K562 (cell line): ENCODE results near the gene CNOT9. TPM values are rescaled to one million over a fixed set of nuclear protein-coding genes. Genes with fewer than 3 reads are reported as not detected.

Experiments
- ATAC-seq: fragments of 200-7000 bp; cut with Tn5 transposase; 3 replicates; pipeline ENCODE4 v1.9.1; 2020; ENCODE audit warnings: moderate library complexity
- BruUV-seq: library from RNA; stranded (reverse); fragments of 400-500 nt; replicated peaks from 2 replicates; lab custom pipeline; 2021; lab: Mats Ljungman, UMichigan
- CTCF ChIA-PET: fragments of 300-600 bp; formaldehyde crosslinking; extraction: SDS; loops from one replicate; lab custom pipeline; 2021; ENCODE audit warnings: low intra/inter-chr PET ratio; lab: Yijun Ruan, JAX
- POLR2A ChIA-PET: fragments of 300-600, 350-650 bp; sonication (Branson Sonifier 250); formaldehyde crosslinking; extraction: SDS; loops from one replicate; lab custom pipeline; 2021; ENCODE audit warnings: antibody characterized with exemption, inconsistent platforms; lab: Yijun Ruan, JAX
- DNase-seq, 4 experiments: peaks; one replicate each; pipeline versions ENCODE4 v3.0.0 to v3.0.0-alpha.2; 2011 to 2018; ENCODE audit warnings: low spot score in 3 of 4, mixed read lengths in 3 of 4; ENCODE audit errors: extremely low read depth in 1 of 4
- FAIRE-seq: peaks from 2 replicates; lab custom pipeline; 2011; peaks lifted over from hg19 to GRCh38; lab: Jason Lieb, UNC
- H2AFZ ChIP-seq: 2 replicates; pipeline ENCODE4 v1.6.0; 2011; ENCODE audit warnings: low read depth, low read length, control low read depth, inconsistent platforms
- H3K27ac ChIP-seq: fragments of 200-600 bp; 3 replicates; pipeline ENCODE4 v1.8.0; 2011; ENCODE audit warnings: low read depth, mild to moderate bottlenecking, control low read depth, inconsistent platforms, low read length, moderate library complexity, mixed read lengths; ENCODE audit errors: extremely low read depth
- H3K27me3 ChIP-seq, 2 experiments: fragments of 300-600 bp in 1 of 2; 2 replicates in 1 of 2; 3 replicates in 1 of 2; pipeline versions ENCODE4 v1.6.0 to v1.8.0; 2011; ENCODE audit warnings: inconsistent platforms in 2 of 2, low read length in 2 of 2, mild to moderate bottlenecking in 1 of 2, mixed read lengths in 1 of 2, moderate library complexity in 1 of 2; ENCODE audit not compliant: control insufficient read depth in 2 of 2, insufficient read depth in 2 of 2
- H3K36me3 ChIP-seq: fragments of 300-600 bp; 3 replicates; pipeline ENCODE4 v1.8.0; 2011; ENCODE audit warnings: mild to moderate bottlenecking, low read length, inconsistent platforms; ENCODE audit not compliant: control insufficient read depth, insufficient read depth
- H3K4me1 ChIP-seq, 2 experiments: fragments of 200-600 bp in 1 of 2; replicated peaks in 1 of 2; 2 replicates in 1 of 2; 3 replicates in 1 of 2; pipeline versions ENCODE4 v1.5.1 to v1.8.0; 2011; ENCODE audit warnings: inconsistent platforms in 2 of 2, low read length in 2 of 2, mild to moderate bottlenecking in 1 of 2, mixed read lengths in 1 of 2, moderate library complexity in 1 of 2; ENCODE audit not compliant: control insufficient read depth in 2 of 2, insufficient read depth in 2 of 2
- H3K4me2 ChIP-seq: 2 replicates; pipeline ENCODE4 v1.6.1; 2011; ENCODE audit warnings: low read length, control low read depth, inconsistent platforms, mixed read lengths; ENCODE audit not compliant: insufficient read depth
- H3K4me3 ChIP-seq: fragments of 200-600 bp; sonication (generic), shearing (Covaris generic); 2 replicates; pipeline ENCODE4 v1.5.1; 2016; ENCODE audit warnings: control low read depth, inconsistent platforms
- H3K79me2 ChIP-seq: fragments of 200-600 bp; 3 replicates; pipeline ENCODE4 v1.8.0; 2011; ENCODE audit warnings: low read length, inconsistent platforms; ENCODE audit not compliant: control insufficient read depth, insufficient read depth
- H3K9ac ChIP-seq, 2 experiments: 2 replicates each; pipeline versions ENCODE4 v1.6.0 to v1.6.1; 2011; ENCODE audit warnings: low read depth in 2 of 2, low read length in 2 of 2, control low read depth in 1 of 2, inconsistent platforms in 1 of 2, mild to moderate bottlenecking in 1 of 2, mixed read lengths in 1 of 2; ENCODE audit not compliant: insufficient read depth in 1 of 2
- H3K9me1 ChIP-seq: one replicate; pipeline ENCODE4 v1.6.0; 2011; ENCODE audit warnings: inconsistent platforms, mild to moderate bottlenecking, low read length, moderate library complexity; ENCODE audit not compliant: control insufficient read depth, insufficient read depth
- H3K9me3 ChIP-seq: replicated peaks from 2 replicates; pipeline ENCODE4 v1.5.1; 2011; ENCODE audit warnings: low read depth, low read length, inconsistent platforms; ENCODE audit not compliant: control insufficient read depth, insufficient read depth
- H4K20me1 ChIP-seq: replicated peaks from 2 replicates; pipeline ENCODE4 v1.6.1; 2011; ENCODE audit warnings: low read length, inconsistent platforms, mixed read lengths; ENCODE audit not compliant: control insufficient read depth, insufficient read depth
- CBFA2T3 ChIP-seq: fragments of 450-650 bp; IDR thresholded peaks from 2 replicates; pipeline ENCODE4 v1.6.1; 2017
- CEBPB ChIP-seq: fragments of 450-650 bp; IDR thresholded peaks from 2 replicates; pipeline ENCODE4 v1.6.1; 2016; ENCODE audit warnings: missing genetic modification characterization, missing compliant biosample characterization
- PHTF2 ChIP-seq: fragments of 250-450 bp; sonication (Bioruptor Pico); IDR thresholded peaks from 2 replicates; pipeline ENCODE4 v1.5.0; 2021; ENCODE audit warnings: mild to moderate bottlenecking
- RBM39 ChIP-seq: fragments of 200-400 bp; formaldehyde crosslinking; optimal IDR thresholded peaks from 2 replicates; pipeline ENCODE3; 2018; ENCODE audit warnings: low read depth, low read length
- SMAD4 ChIP-seq: fragments of 250-450 bp; sonication (Bioruptor Pico); conservative IDR thresholded peaks from 2 replicates; pipeline ENCODE4 v1.8.0; 2021; ENCODE audit warnings: inconsistent platforms, mild to moderate bottlenecking, moderate library complexity
- TAL1 ChIP-seq: fragments of 450-650 bp; IDR thresholded peaks from 2 replicates; pipeline ENCODE4 v1.6.1; 2016; ENCODE audit warnings: mild to moderate bottlenecking
- YBX1 ChIP-seq: fragments of 450-650 bp; IDR thresholded peaks from 2 replicates; pipeline ENCODE4 v1.7.1; 2016; ENCODE audit warnings: mild to moderate bottlenecking
- ZBTB8A ChIP-seq: fragments of 450-650 bp; IDR thresholded peaks from 2 replicates; pipeline ENCODE4 v1.6.1; 2018; ENCODE audit warnings: mild to moderate bottlenecking, moderate library complexity; ENCODE audit not compliant: partially characterized antibody
- ZNF445 ChIP-seq: fragments of 250-450 bp; sonication (Bioruptor Pico); IDR thresholded peaks from 2 replicates; pipeline ENCODE4 v1.4.0; 2020; ENCODE audit warnings: low read depth, mild to moderate bottlenecking, moderate library complexity
- ZNF696 ChIP-seq: fragments of 250-450 bp; sonication (Bioruptor Pico); conservative IDR thresholded peaks from 2 replicates; pipeline ENCODE4 v1.4.0; 2020; ENCODE audit warnings: mild to moderate bottlenecking, moderate library complexity
- WGBS: fragments of 100-300 bp; shearing (Covaris generic); methylation state at CpG from one replicate; pipeline ENCODE4 v1.1.6; 2016; ENCODE audit warnings: low coverage, mixed read lengths; ENCODE audit not compliant: insufficient coverage; ENCODE audit errors: missing lambda C conversion rate; 5-methylcytosine and 5-hydroxymethylcytosine counted together
- in situ Hi-C: fragments of 300-500 bp; cut with MboI; formaldehyde crosslinking; loops from 4 replicates; pipeline ENCODE4 v1.15.0; 2018; ENCODE audit warnings: inconsistent platforms, mixed read lengths
- intact Hi-C: fragments of 100-400 bp; cut with micrococcal nuclease; formaldehyde crosslinking; loops from 2 replicates; pipeline ENCODE4 v1.14.2; 2022
- polyA plus RNA-seq, 8 experiments: library from polyadenylated mRNA; depleted of rRNA in 4 of 8; stranded (reverse) in 5 of 8; unstranded in 3 of 8; fragments of >200 nt; fragmentation: Nextera tagmentation in 2 of 8; fragmentation: Illumina TruSeq in 1 of 8; extraction: Ambion mirVana in 2 of 8; extraction: Trizol in 1 of 8; gene quantifications; 2 replicates each; pipeline versions ENCODE4 v1.2.1 to v1.2.3, GENCODE V29; 2011 to 2014; ENCODE audit warnings: inconsistent platforms in 1 of 8, missing spikeins in 1 of 8
- total RNA-seq, 7 experiments: library from RNA; depleted of rRNA in 6 of 7; stranded (reverse); fragments of >200 nt in 6 of 7; fragmentation: Illumina TruSeq in 2 of 7; extraction: Trizol in 2 of 7; gene quantifications; 2 replicates each; pipeline versions ENCODE4 v1.2.1 to v1.2.3, GENCODE V29; 2011 to 2021; ENCODE audit warnings: low replicate concordance in 1 of 7
- TF ChIP-seq, protein P1 (sequence below): fragments of 250-450 bp; sonication (Bioruptor Pico); IDR thresholded peaks from 2 replicates; pipeline ENCODE4 v1.8.0; 2021; ENCODE audit warnings: moderate library complexity, mild to moderate bottlenecking, inconsistent platforms

The CNOT9 gene
- total and polyA plus RNA-seq, 9 of the 15 experiments (the other 6 are each of a cell fraction or from before 2014, with no cell fraction given), result 19.0 to 82.6 (median 46.7) TPM

DNA sequence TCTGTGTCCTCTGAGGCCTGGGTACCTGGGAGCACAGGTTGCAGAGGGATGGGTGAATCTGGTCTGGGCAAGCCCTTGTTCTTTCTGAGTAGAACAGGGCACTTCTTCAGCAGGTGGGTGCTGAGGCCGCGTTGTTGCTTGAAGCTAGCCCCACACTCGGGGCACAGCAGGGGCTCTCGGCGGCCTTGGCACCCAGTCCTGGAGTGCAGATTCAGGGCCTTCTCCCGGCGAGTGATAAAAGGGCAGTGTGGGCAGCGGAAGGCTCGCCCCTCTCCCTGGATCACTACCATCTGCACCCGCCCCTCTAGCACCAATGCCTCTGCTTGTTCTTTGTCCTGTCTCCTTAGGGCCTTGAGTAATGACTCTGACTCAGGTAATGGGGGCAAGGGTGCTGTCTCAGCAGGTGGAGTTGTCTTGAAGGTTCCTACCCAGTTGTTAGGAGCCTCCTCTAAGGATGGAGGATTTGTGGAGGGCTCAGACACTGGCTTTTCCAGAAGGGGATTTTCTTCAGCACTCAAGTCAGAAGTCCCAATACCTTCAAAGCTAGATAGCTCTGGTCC lies 75.2 kb downstream of the CNOT9 start:
- no peaks in the 10 kb centered on the region for H4K20me1 ChIP-seq
- ATAC-seq (no peak), DNase-seq (no peak), FAIRE-seq (no peak)
- H3K27ac ChIP-seq, result no peak overlapping the region
- 0 out of 3 replicates have a peak, but pooled peaks cover 4% of the 10 kb centered on the region for H3K79me2 ChIP-seq
- BruUV-seq, result no TSS peak
- ChIA-PET CTCF (no interaction called here), POLR2A (interaction anchor here (0.6 to 3.7 kb wide), 3 partner anchors 15 to 374 kb away, joined by 3 to 10 read pairs (median 5); partner anchors contain the start of genes AAMP, BCS1L, PNKD and ZNF142)
- 96% methylated on average over 8 of the region's 10 CpGs for WGBS
- H3K9me3 ChIP-seq, result no peaks in the 10 kb centered on the region
- in situ Hi-C loops (no loop called here), intact Hi-C loops (loop anchor here (10.0 kb wide), 2 partner anchors 239 to 369 kb away; partner anchors contain the start of genes AAMP and PNKD)
- H3K4me2 ChIP-seq, result no peak overlapping the region
- no peaks in the 10 kb centered on the region for H3K9me1 ChIP-seq
- peaks cover 82% of the 10 kb centered on the region for H3K36me3 ChIP-seq
- H3K27me3 ChIP-seq, result no peaks in the 10 kb centered on the region
- H3K4me3 ChIP-seq, result no peak overlapping the region
- no peaks in the 10 kb centered on the region for H3K4me1 ChIP-seq
- H3K9ac ChIP-seq, result no peak overlapping the region
- no peak overlapping the region for H2AFZ ChIP-seq
- TF ChIP-seq ZNF445 (no peak), SMAD4 (CRISPR knock-in tag) (no peak), ZBTB8A (no peak), RBM39 (no peak), CEBPB (tag) (no peak), PHTF2 (CRISPR knock-in tag) (no peak), ZNF696 (CRISPR knock-in tag) (no peak), TAL1 (no peak), YBX1 (no peak), CBFA2T3 (no peak)
- TF ChIP-seq, protein P1, sequence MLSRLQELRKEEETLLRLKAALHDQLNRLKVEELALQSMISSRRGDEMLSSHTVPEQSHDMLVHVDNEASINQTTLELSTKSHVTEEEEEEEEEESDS, result no peak
- TF ChIP-seq, all 486 proteins: peak for 0
